Embryonic facial prominence (tissue), 1 donor: ENCODE data around the gene CACNA2D3.

ENCODE experiments used
- DNase-seq: peaks from one replicate; pipeline ENCODE4 v3.0.0-alpha.2; 2016; ENCODE audit errors: extremely low spot score

CACNA2D3 gene

GRCh38 chr3:54127499-54128056 lies 5.2 kb downstream of the CACNA2D3 start:
- DNase-seq: no peak

GRCh38 chr3:54131026-54131605 lies 8.8 kb downstream of the CACNA2D3 start:
- no peak for DNase-seq

- DNase-seq: no peak
Observed at GRCh38 chr3:54131890-54132289, 9.5 kb downstream of the CACNA2D3 start.

GRCh38 chr3:54132685-54133084 lies 10.3 kb downstream of the CACNA2D3 start:
- no peak for DNase-seq

GRCh38 chr3:54133196-54133595 lies 10.8 kb downstream of the CACNA2D3 start:
- no peak for DNase-seq

- no peak for DNase-seq
Observed at GRCh38 chr3:54134155-54134554, 11.8 kb downstream of the CACNA2D3 start.

GRCh38 chr3:54134713-54135112 lies 12.4 kb downstream of the CACNA2D3 start:
- no peak for DNase-seq

GRCh38 chr3:54137311-54137710 lies 15.0 kb downstream of the CACNA2D3 start:
- DNase-seq: no peak

- DNase-seq: no peak
Observed at GRCh38 chr3:54138937-54139547, 16.7 kb downstream of the CACNA2D3 start.

- DNase-seq: no peak
Observed at GRCh38 chr3:54139630-54140029, 17.3 kb downstream of the CACNA2D3 start.

- DNase-seq: no peak
Observed at GRCh38 chr3:54144284-54144683, 21.9 kb downstream of the CACNA2D3 start.

GRCh38 chr3:54146506-54147239 lies 24.3 kb downstream of the CACNA2D3 start:
- DNase-seq: no peak

GRCh38 chr3:54150864-54151467 lies 28.6 kb downstream of the CACNA2D3 start:
- no peak for DNase-seq

GRCh38 chr3:54153477-54153876 lies 31.1 kb downstream of the CACNA2D3 start:
- DNase-seq: no peak

GRCh38 chr3:54157860-54158259 lies 35.5 kb downstream of the CACNA2D3 start:
- DNase-seq: no peak

- DNase-seq: no peak
Observed at GRCh38 chr3:54159917-54160316, 37.6 kb downstream of the CACNA2D3 start.

- no peak for DNase-seq
Observed at GRCh38 chr3:54163441-54163840, 41.1 kb downstream of the CACNA2D3 start.

- DNase-seq: no peak
Observed at GRCh38 chr3:54164192-54164975, 42.0 kb downstream of the CACNA2D3 start.

GRCh38 chr3:54165865-54166264 lies 43.5 kb downstream of the CACNA2D3 start:
- DNase-seq: no peak

- DNase-seq: no peak
Observed at GRCh38 chr3:54167999-54168398, 45.6 kb downstream of the CACNA2D3 start.

GRCh38 chr3:54168451-54168850 lies 46.1 kb downstream of the CACNA2D3 start:
- no peak for DNase-seq

- no peak for DNase-seq
Observed at GRCh38 chr3:54169524-54169923, 47.2 kb downstream of the CACNA2D3 start.
